H1 (cell line): ENCODE results near the gene TRPV6.

ENCODE experiments used
- EP300 ChIP-seq, 2 experiments: IDR thresholded peaks; 1 replicate in 1 of 2; 2 replicates in 1 of 2; pipeline ENCODE4 v1.6.1; 2011 to 2012; ENCODE audit warnings: low read depth in 2 of 2, low read length in 2 of 2, mild to moderate bottlenecking in 2 of 2, borderline replicate concordance in 1 of 2, inconsistent platforms in 1 of 2, moderate library complexity in 1 of 2
- EZH2 ChIP-seq: fragments of 200-600 bp; sonication (generic); IDR thresholded peaks from 2 replicates; pipeline ENCODE4 v1.7.1; 2012; ENCODE audit warnings: low read depth, mild to moderate bottlenecking, moderate library complexity, low read length, inconsistent platforms; ENCODE audit not compliant: severe bottlenecking
- FOSL1 ChIP-seq: IDR thresholded peaks from 2 replicates; pipeline ENCODE4 v1.6.1; 2011; ENCODE audit warnings: mild to moderate bottlenecking, low read depth, low read length, moderate library complexity; ENCODE audit not compliant: insufficient read depth
- POLR2A ChIP-seq, 2 experiments: IDR thresholded peaks; 1 replicate in 1 of 2; 2 replicates in 1 of 2; pipeline ENCODE4 v1.6.1; 2011; ENCODE audit warnings: low read depth in 2 of 2, low read length in 2 of 2, mild to moderate bottlenecking in 2 of 2; ENCODE audit errors: control extremely low read depth in 1 of 2
- POLR2AphosphoS5 ChIP-seq: IDR thresholded peaks from 2 replicates; pipeline ENCODE4 v1.6.1; 2011; ENCODE audit warnings: low read depth, low read length
- RAD21 ChIP-seq, 2 experiments: IDR thresholded peaks in 1 of 2; conservative IDR thresholded peaks in 1 of 2; 2 replicates each; pipeline ENCODE4 v1.6.1; 2011; ENCODE audit warnings: low read depth in 2 of 2, low read length in 2 of 2, improper control_type of control experiment in 1 of 2, inconsistent platforms in 1 of 2, mild to moderate bottlenecking in 1 of 2, moderate library complexity in 1 of 2
- RXRA ChIP-seq: IDR thresholded peaks from 2 replicates; pipeline ENCODE4 v1.6.1; 2011; ENCODE audit warnings: low read depth, mild to moderate bottlenecking, low read length, moderate library complexity; ENCODE audit not compliant: insufficient read depth
- TAF1 ChIP-seq: IDR thresholded peaks from 2 replicates; pipeline ENCODE4 v1.6.1; 2011; ENCODE audit warnings: mild to moderate bottlenecking, low read depth, low read length
- ZNF274 ChIP-seq: IDR thresholded peaks from 2 replicates; pipeline ENCODE4 v1.7.0; 2012; ENCODE audit warnings: low read length, borderline replicate concordance; ENCODE audit errors: extremely low read depth
- TF ChIP-seq, protein P1 (sequence below), 3 experiments: IDR thresholded peaks; 1 replicate in 2 of 3; 2 replicates in 1 of 3; pipeline versions ENCODE4 v1.5.1 to v1.6.1; 2011; ENCODE audit warnings: low read length in 3 of 3, mild to moderate bottlenecking in 3 of 3, inconsistent platforms in 2 of 3, low read depth in 1 of 3, moderate library complexity in 1 of 3; ENCODE audit not compliant: insufficient read depth in 1 of 3; ENCODE audit errors: control extremely low read depth in 1 of 3
- TF ChIP-seq, protein P2 (sequence below): IDR thresholded peaks from 2 replicates; pipeline ENCODE4 v1.6.1; 2012; ENCODE audit warnings: inconsistent platforms

DNA sequence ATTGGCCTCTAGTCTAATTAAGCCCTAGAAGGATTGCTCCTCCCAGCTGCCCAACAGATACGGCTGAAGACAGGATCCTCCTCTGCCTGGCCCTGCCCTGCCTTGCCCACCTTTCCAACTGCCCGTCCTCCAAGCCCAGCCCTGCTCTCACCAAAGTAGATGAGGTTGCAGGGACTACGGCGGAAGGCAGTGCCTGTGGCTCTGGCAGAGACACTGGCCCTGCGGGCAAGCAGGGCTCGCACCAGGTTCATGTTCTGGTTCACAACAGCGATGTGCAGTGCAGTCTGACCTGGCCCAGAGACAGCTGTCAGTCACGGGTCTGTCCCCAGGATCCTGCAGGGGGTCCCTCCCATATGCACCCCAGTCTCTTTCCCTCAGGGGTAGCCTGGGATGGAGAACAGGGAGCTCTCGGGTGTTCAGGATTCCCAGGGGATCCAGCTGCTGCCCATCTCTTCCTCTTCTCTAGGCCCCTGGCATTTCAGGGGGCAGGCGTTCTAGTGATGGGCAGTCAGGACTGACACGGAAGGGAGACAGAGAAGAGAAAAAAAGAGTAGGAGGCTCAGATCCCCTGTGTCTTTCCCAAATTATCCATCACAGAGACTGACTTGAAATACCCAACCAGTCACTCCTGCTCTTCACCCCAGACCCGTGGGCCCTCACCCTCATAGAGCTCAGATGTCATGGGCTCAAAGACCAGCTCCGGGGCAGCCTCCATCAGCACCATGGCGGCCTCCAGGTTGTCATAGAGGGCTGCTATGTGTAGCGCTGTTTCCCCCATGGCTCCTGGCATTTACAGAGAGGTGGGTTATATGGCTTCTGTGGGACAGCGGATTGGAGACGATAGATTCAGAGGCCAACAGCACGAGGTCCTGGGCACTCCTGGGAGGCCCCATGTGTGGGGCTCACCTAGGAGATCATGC lies 8.3 kb downstream of the TRPV6 start:
- TF ChIP-seq, protein P1, sequence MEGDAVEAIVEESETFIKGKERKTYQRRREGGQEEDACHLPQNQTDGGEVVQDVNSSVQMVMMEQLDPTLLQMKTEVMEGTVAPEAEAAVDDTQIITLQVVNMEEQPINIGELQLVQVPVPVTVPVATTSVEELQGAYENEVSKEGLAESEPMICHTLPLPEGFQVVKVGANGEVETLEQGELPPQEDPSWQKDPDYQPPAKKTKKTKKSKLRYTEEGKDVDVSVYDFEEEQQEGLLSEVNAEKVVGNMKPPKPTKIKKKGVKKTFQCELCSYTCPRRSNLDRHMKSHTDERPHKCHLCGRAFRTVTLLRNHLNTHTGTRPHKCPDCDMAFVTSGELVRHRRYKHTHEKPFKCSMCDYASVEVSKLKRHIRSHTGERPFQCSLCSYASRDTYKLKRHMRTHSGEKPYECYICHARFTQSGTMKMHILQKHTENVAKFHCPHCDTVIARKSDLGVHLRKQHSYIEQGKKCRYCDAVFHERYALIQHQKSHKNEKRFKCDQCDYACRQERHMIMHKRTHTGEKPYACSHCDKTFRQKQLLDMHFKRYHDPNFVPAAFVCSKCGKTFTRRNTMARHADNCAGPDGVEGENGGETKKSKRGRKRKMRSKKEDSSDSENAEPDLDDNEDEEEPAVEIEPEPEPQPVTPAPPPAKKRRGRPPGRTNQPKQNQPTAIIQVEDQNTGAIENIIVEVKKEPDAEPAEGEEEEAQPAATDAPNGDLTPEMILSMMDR (IDR thresholded peaks at IDR 0.05; ENCODE audit: control extremely low read depth in 1 of 3, insufficient read depth in 1 of 3, low read depth in 1 of 3, low read length in 3 of 3), result no peak
- no peak for TF ChIP-seq RXRA
- TF ChIP-seq ZNF274, result no peak
- TF ChIP-seq EZH2, result no peak
- no peak for TF ChIP-seq TAF1
- no peak for TF ChIP-seq POLR2A (IDR thresholded peaks at IDR 0.05; ENCODE audit: control extremely low read depth in 1 of 2, low read depth in 2 of 2, low read length in 2 of 2)
- no peak for TF ChIP-seq EP300 (IDR thresholded peaks at IDR 0.05; ENCODE audit: borderline replicate concordance in 1 of 2, low read depth in 2 of 2, low read length in 2 of 2)
- TF ChIP-seq, protein P2, sequence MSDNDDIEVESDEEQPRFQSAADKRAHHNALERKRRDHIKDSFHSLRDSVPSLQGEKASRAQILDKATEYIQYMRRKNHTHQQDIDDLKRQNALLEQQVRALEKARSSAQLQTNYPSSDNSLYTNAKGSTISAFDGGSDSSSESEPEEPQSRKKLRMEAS, result no peak
- TF ChIP-seq POLR2AphosphoS5, result no peak
- TF ChIP-seq RAD21 (IDR thresholded peaks at IDR 0.05 in 1 of 2, conservative IDR thresholded peaks at IDR 0.05 in 1 of 2; ENCODE audit: low read depth in 2 of 2, low read length in 2 of 2), result no peak
- no peak for TF ChIP-seq FOSL1
